Ishikawa (cell line): ENCODE data around the gene TPD52L1.

Experiments
- CEBPB ChIP-seq: IDR thresholded peaks from 2 replicates; pipeline ENCODE4 v1.6.1; 2012
- CREB1 ChIP-seq: IDR thresholded peaks from 2 replicates; pipeline ENCODE4 v1.6.1; 2012; ENCODE audit warnings: low read depth
- EGR1 ChIP-seq: IDR thresholded peaks from 2 replicates; pipeline ENCODE4 v1.6.1; 2012
- EP300 ChIP-seq: IDR thresholded peaks from 2 replicates; pipeline ENCODE4 v1.6.1; 2012; ENCODE audit warnings: borderline replicate concordance
- FOXM1 ChIP-seq: IDR thresholded peaks from 2 replicates; pipeline ENCODE4 v1.6.1; 2012; ENCODE audit warnings: low read depth, borderline replicate concordance
- MAX ChIP-seq: IDR thresholded peaks from 2 replicates; pipeline ENCODE4 v1.6.1; 2012
- NFIC ChIP-seq: IDR thresholded peaks from 2 replicates; pipeline ENCODE4 v1.6.1; 2012
- RAD21 ChIP-seq: IDR thresholded peaks from 2 replicates; pipeline ENCODE4 v1.6.1; 2012; ENCODE audit warnings: low read depth
- REST ChIP-seq: IDR thresholded peaks from 2 replicates; pipeline ENCODE4 v1.6.1; 2012; ENCODE audit warnings: low read depth, mild to moderate bottlenecking
- TAF1 ChIP-seq: IDR thresholded peaks from 2 replicates; pipeline ENCODE4 v1.6.1; 2012; ENCODE audit warnings: low read depth, mild to moderate bottlenecking
- TCF12 ChIP-seq: IDR thresholded peaks from 2 replicates; pipeline ENCODE4 v1.6.1; 2012; ENCODE audit warnings: low read depth
- TEAD4 ChIP-seq: IDR thresholded peaks from 2 replicates; pipeline ENCODE4 v1.6.1; 2012
- USF1 ChIP-seq: IDR thresholded peaks from 2 replicates; pipeline ENCODE4 v1.6.1; 2012
- YY1 ChIP-seq: IDR thresholded peaks from 2 replicates; pipeline ENCODE4 v1.6.1; 2012; ENCODE audit warnings: low read depth
- ZBTB7A ChIP-seq: IDR thresholded peaks from 2 replicates; pipeline ENCODE4 v1.6.1; 2012; ENCODE audit warnings: low read depth

The TPD52L1 gene

GRCh38 chr6:125279961-125280360 is 126.4 kb downstream of the TPD52L1 start:
- TF ChIP-seq NFIC = no peak
- no peak for TF ChIP-seq EGR1
- TF ChIP-seq MAX = no peak
- TF ChIP-seq FOXM1 = no peak
- TF ChIP-seq TAF1 = no peak
- TF ChIP-seq CREB1 = no peak
- TF ChIP-seq TCF12 = no peak
- TF ChIP-seq YY1 = no peak
- no peak for TF ChIP-seq RAD21
- no peak for TF ChIP-seq USF1
- TF ChIP-seq REST = no peak
- TF ChIP-seq EP300 = no peak
- no peak for TF ChIP-seq ZBTB7A
- no peak for TF ChIP-seq TEAD4
- TF ChIP-seq CEBPB = no peak

GRCh38 chr6:125285353-125285752 is 131.8 kb downstream of the TPD52L1 start:
- TF ChIP-seq RAD21 = no peak
- TF ChIP-seq MAX = no peak

GRCh38 chr6:125285936-125286335 is 132.4 kb downstream of the TPD52L1 start:
- no peak for TF ChIP-seq NFIC
- no peak for TF ChIP-seq FOXM1
- no peak for TF ChIP-seq TAF1
- no peak for TF ChIP-seq CEBPB
- TF ChIP-seq CREB1 = no peak
- no peak for TF ChIP-seq ZBTB7A

GRCh38 chr6:125287718-125288117 is 134.1 kb downstream of the TPD52L1 start:
- TF ChIP-seq FOXM1 = no peak
- TF ChIP-seq CEBPB = no peak
- no peak for TF ChIP-seq ZBTB7A
- TF ChIP-seq EGR1 = no peak
- no peak for TF ChIP-seq YY1
- TF ChIP-seq NFIC = no peak
- no peak for TF ChIP-seq USF1
- TF ChIP-seq TAF1 = no peak
- TF ChIP-seq MAX = no peak
- TF ChIP-seq RAD21 = no peak

- no peak for TF ChIP-seq TCF12
- TF ChIP-seq USF1 = no peak
- TF ChIP-seq YY1 = no peak
- no peak for TF ChIP-seq RAD21
- no peak for TF ChIP-seq TAF1
- TF ChIP-seq CEBPB = no peak
- no peak for TF ChIP-seq EP300
- TF ChIP-seq MAX = no peak
- no peak for TF ChIP-seq EGR1
- TF ChIP-seq TEAD4 = no peak
- no peak for TF ChIP-seq CREB1
- TF ChIP-seq NFIC = no peak
- TF ChIP-seq ZBTB7A = no peak
Observed at GRCh38 chr6:125293587-125293986, 140.0 kb downstream of the TPD52L1 start.

GRCh38 chr6:125294036-125294435 is 140.5 kb downstream of the TPD52L1 start:
- TF ChIP-seq ZBTB7A (no peak), TEAD4 (no peak), TAF1 (no peak), FOXM1 (no peak), NFIC (no peak), RAD21 (no peak), YY1 (no peak), REST (no peak), CREB1 (no peak), EP300 (no peak), CEBPB (no peak)
